Activated CD8-positive, alpha-beta memory T cell treated with anti-CD3 and anti-CD28 coated beads, Interleukin-2, amount 50 U/mL, for 1 hour (primary cell): ENCODE measurements around the gene NLRX1.
"Not testable (repeated sequence)": the region's sequence is repeated elsewhere in the genome, so short reads cannot be mapped to it uniquely, and the experiment has no call there.

Experiments used
- DNase-seq: peaks from one replicate; pipeline ENCODE4 v3.0.0-alpha.2; 2020; ENCODE audit errors: extremely low read depth

Gene NLRX1

GRCh38 chr11:119206511-119207414 is 38.2 kb downstream of the NLRX1 start:
- no peak for DNase-seq

GRCh38 chr11:119207415-119207960 is 39.0 kb downstream of the NLRX1 start:
- DNase-seq = no peak

- no peak for DNase-seq
Measured at GRCh38 chr11:119209186-119209585, 40.7 kb downstream of the NLRX1 start.

- DNase-seq = no peak
Measured at GRCh38 chr11:119210050-119210449, 41.5 kb downstream of the NLRX1 start.

- no peak for DNase-seq
Measured at GRCh38 chr11:119218141-119218878, 49.8 kb downstream of the NLRX1 start.

GRCh38 chr11:119222308-119222707 is 53.8 kb downstream of the NLRX1 start:
- no peak for DNase-seq

GRCh38 chr11:119222891-119223290 is 54.4 kb downstream of the NLRX1 start:
- DNase-seq = no peak

GRCh38 chr11:119223856-119224255 is 55.3 kb downstream of the NLRX1 start:
- no peak for DNase-seq

- DNase-seq = not testable (repeated sequence)
Measured at GRCh38 chr11:119228535-119229287, 60.2 kb downstream of the NLRX1 start.

GRCh38 chr11:119229288-119229672 is 60.8 kb downstream of the NLRX1 start:
- no peak for DNase-seq

- no peak for DNase-seq
Measured at GRCh38 chr11:119229741-119230140, 61.2 kb downstream of the NLRX1 start.
